ENCODE results near the gene VPS13D. TPM values are rescaled to one million over a fixed set of nuclear protein-coding genes. Genes with fewer than 3 reads are reported as not detected.

The VPS13D gene
- total RNA-seq, 1 experiment from 2014 or later = 31.6 TPM

- RAD21 ChIA-PET (ENCODE audit: low non-redundant PET in 1 of 2, low total read pairs in 2 of 2, uncharacterized antibody in 2 of 2, unreplicated experiment in 2 of 2) = no interaction called here
- BruUV-seq (replicated peaks) = no TSS peak
- POLR2A ChIA-PET = no interaction called here
- Histone ChIP-seq H3K4me3 (replicated peaks in 1 of 2; ENCODE audit: low read depth in 1 of 2, low read length in 2 of 2) (no peak overlapping the region), H3K27ac (ENCODE audit: low read depth, low read length) (no peak overlapping the region), H3K79me2 (ENCODE audit: insufficient read depth, low read length) (no peaks in the 10 kb centered on the region), H3K9me2 (ENCODE audit: insufficient read depth) (no peaks in the 10 kb centered on the region), H3K4me2 (ENCODE audit: low read length) (no peak overlapping the region), H3K27me3 (ENCODE audit: insufficient read depth, low read length) (no peaks in the 10 kb centered on the region), H4K20me1 (ENCODE audit: insufficient read depth) (no peaks in the 10 kb centered on the region), H3K36me3 (ENCODE audit: control insufficient read depth in 1 of 2, insufficient read depth in 2 of 2, low read length in 2 of 2) (peaks cover 5 to 43% of the 10 kb centered on the region in 2 experiments; a peak in 3 of 4 replicates), H2AFZ (ENCODE audit: low read depth, low read length, poor library complexity, severe bottlenecking) (no peak overlapping the region), H3K9me3 (ENCODE audit: control insufficient read depth in 1 of 2, insufficient read depth in 1 of 2, low read depth in 1 of 2, low read length in 2 of 2) (peaks cover 6 to 9% of the 10 kb centered on the region in 2 experiments; a peak in 2 of 4 replicates), H3K4me1 (ENCODE audit: control insufficient read depth in 1 of 2, insufficient read depth in 2 of 2, low read length in 2 of 2) (peaks cover 0 to 9% of the 10 kb centered on the region in 2 experiments; a peak in 2 of 4 replicates), H3K9ac (ENCODE audit: low read length) (no peak overlapping the region)
- DNase-seq (ENCODE audit: low read depth, low spot score) = no peak
- intact Hi-C loops (cut with micrococcal nuclease) = no loop called here
- CTCF ChIA-PET = no interaction called here
- no peak for ATAC-seq
- TF ChIP-seq POLR2AphosphoS5 (IDR thresholded peaks at IDR 0.05; ENCODE audit: low read depth, low read length) = no peak
- no peak for TF ChIP-seq SRF (IDR thresholded peaks at IDR 0.05; ENCODE audit: low read depth)
- no peak for TF ChIP-seq EZH2 (IDR thresholded peaks at IDR 0.05)
- no peak for TF ChIP-seq POLR2A (IDR thresholded peaks at IDR 0.05; ENCODE audit: borderline replicate concordance, extremely low read depth, insufficient read depth, insufficient read length)
- no peak for TF ChIP-seq ELF1 (IDR thresholded peaks at IDR 0.05; ENCODE audit: borderline replicate concordance, low read depth)
- TF ChIP-seq, protein P1, sequence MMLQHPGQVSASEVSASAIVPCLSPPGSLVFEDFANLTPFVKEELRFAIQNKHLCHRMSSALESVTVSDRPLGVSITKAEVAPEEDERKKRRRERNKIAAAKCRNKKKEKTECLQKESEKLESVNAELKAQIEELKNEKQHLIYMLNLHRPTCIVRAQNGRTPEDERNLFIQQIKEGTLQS (IDR thresholded peaks at IDR 0.05) = no peak
- no peak for TF ChIP-seq EGR1 (IDR thresholded peaks at IDR 0.05; ENCODE audit: low read depth)
- TF ChIP-seq ZBTB33 (IDR thresholded peaks at IDR 0.05; ENCODE audit: extremely low read depth, insufficient replicate concordance, low read length) = no peak
- TF ChIP-seq RAD21 (IDR thresholded peaks at IDR 0.05; ENCODE audit: low read depth) = no peak
- TF ChIP-seq FOSL1 (IDR thresholded peaks at IDR 0.05; ENCODE audit: low read depth) = no peak
- TF ChIP-seq ZFX (IDR thresholded peaks at IDR 0.05) = no peak
- TF ChIP-seq TCF7L2 (IDR thresholded peaks at IDR 0.05; ENCODE audit: borderline replicate concordance, extremely low read depth, insufficient read depth, insufficient read length) = no peak
- no peak for TF ChIP-seq YY1 (IDR thresholded peaks at IDR 0.05; ENCODE audit: extremely low read depth, insufficient replicate concordance, low read depth, low read length)
- TF ChIP-seq EZH2phosphoT487 (IDR thresholded peaks at IDR 0.05; ENCODE audit: borderline replicate concordance) = no peak
- TF ChIP-seq, protein P2, sequence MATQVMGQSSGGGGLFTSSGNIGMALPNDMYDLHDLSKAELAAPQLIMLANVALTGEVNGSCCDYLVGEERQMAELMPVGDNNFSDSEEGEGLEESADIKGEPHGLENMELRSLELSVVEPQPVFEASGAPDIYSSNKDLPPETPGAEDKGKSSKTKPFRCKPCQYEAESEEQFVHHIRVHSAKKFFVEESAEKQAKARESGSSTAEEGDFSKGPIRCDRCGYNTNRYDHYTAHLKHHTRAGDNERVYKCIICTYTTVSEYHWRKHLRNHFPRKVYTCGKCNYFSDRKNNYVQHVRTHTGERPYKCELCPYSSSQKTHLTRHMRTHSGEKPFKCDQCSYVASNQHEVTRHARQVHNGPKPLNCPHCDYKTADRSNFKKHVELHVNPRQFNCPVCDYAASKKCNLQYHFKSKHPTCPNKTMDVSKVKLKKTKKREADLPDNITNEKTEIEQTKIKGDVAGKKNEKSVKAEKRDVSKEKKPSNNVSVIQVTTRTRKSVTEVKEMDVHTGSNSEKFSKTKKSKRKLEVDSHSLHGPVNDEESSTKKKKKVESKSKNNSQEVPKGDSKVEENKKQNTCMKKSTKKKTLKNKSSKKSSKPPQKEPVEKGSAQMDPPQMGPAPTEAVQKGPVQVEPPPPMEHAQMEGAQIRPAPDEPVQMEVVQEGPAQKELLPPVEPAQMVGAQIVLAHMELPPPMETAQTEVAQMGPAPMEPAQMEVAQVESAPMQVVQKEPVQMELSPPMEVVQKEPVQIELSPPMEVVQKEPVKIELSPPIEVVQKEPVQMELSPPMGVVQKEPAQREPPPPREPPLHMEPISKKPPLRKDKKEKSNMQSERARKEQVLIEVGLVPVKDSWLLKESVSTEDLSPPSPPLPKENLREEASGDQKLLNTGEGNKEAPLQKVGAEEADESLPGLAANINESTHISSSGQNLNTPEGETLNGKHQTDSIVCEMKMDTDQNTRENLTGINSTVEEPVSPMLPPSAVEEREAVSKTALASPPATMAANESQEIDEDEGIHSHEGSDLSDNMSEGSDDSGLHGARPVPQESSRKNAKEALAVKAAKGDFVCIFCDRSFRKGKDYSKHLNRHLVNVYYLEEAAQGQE (IDR thresholded peaks at IDR 0.05; ENCODE audit: low read depth) = no peak
- no peak for TF ChIP-seq SIN3A (IDR thresholded peaks at IDR 0.05; ENCODE audit: low read depth)
- TF ChIP-seq, protein P3, sequence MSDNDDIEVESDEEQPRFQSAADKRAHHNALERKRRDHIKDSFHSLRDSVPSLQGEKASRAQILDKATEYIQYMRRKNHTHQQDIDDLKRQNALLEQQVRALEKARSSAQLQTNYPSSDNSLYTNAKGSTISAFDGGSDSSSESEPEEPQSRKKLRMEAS (IDR thresholded peaks at IDR 0.05) = no peak
- TF ChIP-seq CEBPB (IDR thresholded peaks at IDR 0.05; ENCODE audit: low read depth) = no peak
Measured at GRCh38 chr1:12383786-12384185, 154.0 kb downstream of the VPS13D start.

Data from HCT116 (cell line).